Measurements from ENCODE around the gene NPTN.

GRCh38 chr15:73637527-73637926 lies 4.3 kb upstream of the NPTN start:
- TF ChIP-seq, protein P1, sequence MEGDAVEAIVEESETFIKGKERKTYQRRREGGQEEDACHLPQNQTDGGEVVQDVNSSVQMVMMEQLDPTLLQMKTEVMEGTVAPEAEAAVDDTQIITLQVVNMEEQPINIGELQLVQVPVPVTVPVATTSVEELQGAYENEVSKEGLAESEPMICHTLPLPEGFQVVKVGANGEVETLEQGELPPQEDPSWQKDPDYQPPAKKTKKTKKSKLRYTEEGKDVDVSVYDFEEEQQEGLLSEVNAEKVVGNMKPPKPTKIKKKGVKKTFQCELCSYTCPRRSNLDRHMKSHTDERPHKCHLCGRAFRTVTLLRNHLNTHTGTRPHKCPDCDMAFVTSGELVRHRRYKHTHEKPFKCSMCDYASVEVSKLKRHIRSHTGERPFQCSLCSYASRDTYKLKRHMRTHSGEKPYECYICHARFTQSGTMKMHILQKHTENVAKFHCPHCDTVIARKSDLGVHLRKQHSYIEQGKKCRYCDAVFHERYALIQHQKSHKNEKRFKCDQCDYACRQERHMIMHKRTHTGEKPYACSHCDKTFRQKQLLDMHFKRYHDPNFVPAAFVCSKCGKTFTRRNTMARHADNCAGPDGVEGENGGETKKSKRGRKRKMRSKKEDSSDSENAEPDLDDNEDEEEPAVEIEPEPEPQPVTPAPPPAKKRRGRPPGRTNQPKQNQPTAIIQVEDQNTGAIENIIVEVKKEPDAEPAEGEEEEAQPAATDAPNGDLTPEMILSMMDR (IDR thresholded peaks at IDR 0.05): no peak
- TF ChIP-seq POLR2AphosphoS5 (IDR thresholded peaks at IDR 0.05) (no peak), POLR2A (IDR thresholded peaks at IDR 0.05) (no peak)

Measured in breast epithelium (tissue), 3 donors.